Skeletal muscle tissue (tissue), 4 donors: ENCODE results near the gene ZNF74. TPM values are rescaled to one million over a fixed set of nuclear protein-coding genes. Genes with fewer than 3 reads are reported as not detected.
"Not testable (repeated sequence)": the region's sequence is repeated elsewhere in the genome, so short reads cannot be mapped to it uniquely, and the experiment has no call there.

Experiments
- H3K27ac ChIP-seq: one replicate; pipeline ENCODE4 v1.7.0; 2013; ENCODE audit warnings: mild to moderate bottlenecking, low read depth, low read length, inconsistent platforms
- H3K27me3 ChIP-seq, 3 donors: one replicate each; pipeline ENCODE4 v1.7.0; 2013; ENCODE audit warnings: low read length in 3 of 3; ENCODE audit not compliant: control insufficient read depth in 3 of 3, insufficient read depth in 3 of 3
- H3K36me3 ChIP-seq, 3 donors: one replicate each; pipeline ENCODE4 v1.7.0; 2013; ENCODE audit warnings: low read length in 3 of 3; ENCODE audit not compliant: control insufficient read depth in 3 of 3, insufficient read depth in 3 of 3
- H3K4me1 ChIP-seq, 3 donors: one replicate each; pipeline ENCODE4 v1.7.0; 2013; ENCODE audit warnings: low read length in 3 of 3, mild to moderate bottlenecking in 3 of 3; ENCODE audit not compliant: control insufficient read depth in 3 of 3, insufficient read depth in 3 of 3
- H3K4me3 ChIP-seq, 3 donors: one replicate each; pipeline ENCODE4 v1.7.0; 2013; ENCODE audit warnings: low read length in 3 of 3
- H3K9ac ChIP-seq, 3 donors: one replicate each; pipeline ENCODE4 v1.7.0; 2013; ENCODE audit warnings: low read length in 3 of 3, mild to moderate bottlenecking in 3 of 3, moderate library complexity in 2 of 3, low read depth in 1 of 3
- H3K9me3 ChIP-seq, 3 donors: one replicate each; pipeline ENCODE4 v1.7.0; 2013; ENCODE audit warnings: low read length in 3 of 3; ENCODE audit not compliant: control insufficient read depth in 3 of 3
- total RNA-seq: library from RNA; depleted of rRNA; stranded (reverse); fragments of >200 nt; gene quantifications from one replicate; pipeline ENCODE4 v1.2.3, GENCODE V29; 2014
- donor health status: Osteomylitis.

ZNF74 gene
- total RNA-seq, 1 donor from 2014 or later = 9.9 TPM

- not testable (repeated sequence) for H3K27ac ChIP-seq, H3K27me3 ChIP-seq, H3K36me3 ChIP-seq, H3K9ac ChIP-seq, H3K9me3 ChIP-seq, H3K4me3 ChIP-seq, H3K4me1 ChIP-seq
Measured at GRCh38 chr22:20360866-20361751, 32.8 kb upstream of the ZNF74 start.

GRCh38 chr22:20361752-20362229 lies 32.2 kb upstream of the ZNF74 start:
- H3K27ac ChIP-seq, H3K27me3 ChIP-seq, H3K9me3 ChIP-seq, H3K36me3 ChIP-seq, H3K4me3 ChIP-seq, H3K9ac ChIP-seq, H3K4me1 ChIP-seq: not testable (repeated sequence)

GRCh38 chr22:20362403-20362802 lies 31.5 kb upstream of the ZNF74 start:
- H3K9ac ChIP-seq, H3K4me3 ChIP-seq, H3K36me3 ChIP-seq, H3K27me3 ChIP-seq, H3K4me1 ChIP-seq, H3K9me3 ChIP-seq, H3K27ac ChIP-seq: not testable (repeated sequence)

- not testable (repeated sequence) for H3K9ac ChIP-seq, H3K9me3 ChIP-seq, H3K27me3 ChIP-seq, H3K36me3 ChIP-seq, H3K4me3 ChIP-seq, H3K4me1 ChIP-seq, H3K27ac ChIP-seq
Measured at GRCh38 chr22:20364335-20365260, 29.4 kb upstream of the ZNF74 start.

DNA sequence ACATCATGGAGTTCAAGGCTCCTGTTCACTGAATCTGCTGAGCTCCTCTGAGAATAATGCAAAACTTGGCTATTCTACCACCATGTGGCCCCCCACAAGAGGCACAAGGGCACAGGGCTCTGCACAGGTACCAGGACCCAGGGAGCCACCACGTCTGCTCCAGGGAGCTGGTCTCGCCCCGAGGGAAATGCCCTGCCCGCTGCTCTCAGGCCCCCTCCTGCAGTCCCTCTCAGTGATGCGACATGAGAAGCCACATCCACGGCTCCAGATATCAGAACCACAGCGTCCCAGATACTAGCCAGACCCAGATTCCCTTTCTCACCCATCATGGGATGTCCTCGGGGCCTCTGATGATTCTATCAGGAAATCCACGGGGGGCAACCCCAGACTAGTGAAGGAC lies 27.1 kb upstream of the ZNF74 start:
- H3K9me3 ChIP-seq, H3K4me3 ChIP-seq, H3K9ac ChIP-seq: not testable (repeated sequence)

DNA sequence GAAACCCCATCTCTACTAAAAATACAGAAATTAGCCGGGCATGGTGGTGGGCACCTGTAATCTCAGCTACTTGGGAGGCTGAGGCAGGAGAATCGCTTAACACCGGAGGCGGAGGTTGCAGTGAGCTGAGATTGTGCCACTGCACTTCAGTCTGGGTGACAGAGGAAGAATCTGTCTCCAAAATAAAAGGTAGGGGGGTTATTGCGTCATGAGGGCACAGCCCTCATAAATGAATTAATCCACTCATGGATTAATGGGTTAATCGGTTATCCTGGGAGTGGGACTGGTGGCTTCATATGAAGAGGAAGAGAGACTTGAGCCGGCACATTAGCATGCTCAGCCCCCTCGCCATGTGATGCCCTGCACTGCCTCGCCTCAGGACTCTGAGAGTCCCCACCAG lies 25.1 kb upstream of the ZNF74 start:
- not testable (repeated sequence) for H3K27me3 ChIP-seq, H3K9me3 ChIP-seq, H3K9ac ChIP-seq, H3K27ac ChIP-seq, H3K4me3 ChIP-seq, H3K36me3 ChIP-seq, H3K4me1 ChIP-seq

More for the DNA sequence above, 27.1 kb upstream of the ZNF74 start:
- not testable (repeated sequence) for H3K27ac ChIP-seq, H3K4me1 ChIP-seq, H3K36me3 ChIP-seq, H3K27me3 ChIP-seq

GRCh38 chr22:20371687-20372086 lies 22.3 kb upstream of the ZNF74 start:
- not testable (repeated sequence) for H3K9me3 ChIP-seq, H3K4me1 ChIP-seq

GRCh38 chr22:20372406-20372854 lies 21.5 kb upstream of the ZNF74 start:
- H3K4me1 ChIP-seq, H3K9me3 ChIP-seq, H3K27ac ChIP-seq, H3K36me3 ChIP-seq, H3K27me3 ChIP-seq, H3K4me3 ChIP-seq, H3K9ac ChIP-seq: not testable (repeated sequence)

More at GRCh38 chr22:20371687-20372086, 22.3 kb upstream of the ZNF74 start:
- H3K4me3 ChIP-seq, H3K9ac ChIP-seq, H3K36me3 ChIP-seq, H3K27ac ChIP-seq, H3K27me3 ChIP-seq: not testable (repeated sequence)

- H3K4me3 ChIP-seq, H3K9ac ChIP-seq, H3K4me1 ChIP-seq, H3K27me3 ChIP-seq, H3K9me3 ChIP-seq, H3K27ac ChIP-seq, H3K36me3 ChIP-seq: not testable (repeated sequence)
Measured at GRCh38 chr22:20373195-20373706, 20.7 kb upstream of the ZNF74 start.

DNA sequence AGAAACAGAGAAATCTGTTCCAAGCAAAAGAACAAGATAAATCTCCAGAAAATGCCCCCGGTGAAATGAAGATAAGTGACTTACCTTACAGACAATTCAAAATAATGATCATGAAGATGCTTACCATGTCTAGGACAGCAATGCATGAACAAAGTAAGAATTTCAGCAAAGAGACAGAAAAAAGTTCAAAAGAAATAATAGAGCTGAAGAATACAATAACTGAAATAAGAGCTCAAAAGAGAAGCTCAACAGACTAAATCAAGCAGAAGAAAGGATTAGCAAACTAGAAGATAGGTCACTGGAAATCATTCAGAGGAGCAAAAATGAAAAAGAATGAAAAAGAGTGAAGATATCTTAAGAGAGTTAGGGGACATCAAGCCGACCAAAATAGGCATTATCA lies 19.8 kb upstream of the ZNF74 start:
- H3K27me3 ChIP-seq, H3K9ac ChIP-seq, H3K4me3 ChIP-seq, H3K4me1 ChIP-seq, H3K27ac ChIP-seq, H3K9me3 ChIP-seq, H3K36me3 ChIP-seq: not testable (repeated sequence)
